Large intestine (tissue), 12 donors: ENCODE data around the gene DNMT3A. TPM values are rescaled to one million over a fixed set of nuclear protein-coding genes. Genes with fewer than 3 reads are reported as not detected.

Source experiments
- DNase-seq, 2 donors: peaks; one replicate each; pipeline versions ENCODE4 v3.0.0 to v3.0.0-alpha.2; 2013
- H3K27ac ChIP-seq: one replicate; pipeline ENCODE4 v1.5.1; 2013; ENCODE audit warnings: low read length
- H3K27me3 ChIP-seq: 2 replicates; pipeline ENCODE4 v1.6.1; 2013; ENCODE audit warnings: low read length; ENCODE audit not compliant: control insufficient read depth, insufficient read depth
- H3K36me3 ChIP-seq: 2 replicates; pipeline ENCODE4 v1.6.1; 2013; ENCODE audit warnings: low read length; ENCODE audit not compliant: control insufficient read depth, insufficient read depth
- H3K4me1 ChIP-seq: one replicate; pipeline ENCODE4 v1.6.1; 2013; ENCODE audit warnings: low read length; ENCODE audit not compliant: control insufficient read depth, insufficient read depth
- H3K4me3 ChIP-seq: one replicate; pipeline ENCODE4 v1.5.1; 2013; ENCODE audit warnings: low read length
- H3K9me3 ChIP-seq: one replicate; pipeline ENCODE4 v1.6.1; 2013; ENCODE audit warnings: mild to moderate bottlenecking, low read depth, low read length, moderate library complexity; ENCODE audit not compliant: control insufficient read depth
- WGBS: methylation state at CpG from one replicate; pipeline ENCODE4 v1.1.5; 2013; ENCODE audit warnings: low lambda C conversion rate; ENCODE audit not compliant: insufficient coverage; 5-methylcytosine and 5-hydroxymethylcytosine counted together
- long read RNA-seq, 11 donors: transcript quantifications; one replicate each; lab custom pipeline, GENCODE V29; 2026
- polyA plus RNA-seq: library from polyadenylated mRNA; unstranded; fragments of 120-200 nt; gene quantifications from one replicate; pipeline ENCODE4 v1.2.1, GENCODE V29; 2013

Gene DNMT3A
- polyA plus RNA-seq: 50.2 TPM
- long read RNA-seq, donor 1, partial matches to known transcripts: 0 of 2 reads
- long read RNA-seq, donor 1, other reads (novel, unspliced or antisense): 0 of 2 reads
- long read RNA-seq, donor 2, full-length matches to known transcripts: 2 of 2 reads
- long read RNA-seq, donor 2, partial matches to known transcripts: 0 of 2 reads
- long read RNA-seq, donor 2, other reads (novel, unspliced or antisense): 0 of 2 reads
- long read RNA-seq, donor 3: 0 reads
- long read RNA-seq, donor 4: 0 reads
- long read RNA-seq, donor 5, full-length matches to known transcripts: 2 of 2 reads
- long read RNA-seq, donor 5, partial matches to known transcripts: 0 of 2 reads
- long read RNA-seq, donor 5, other reads (novel, unspliced or antisense): 0 of 2 reads
- long read RNA-seq, donor 6, partial matches to known transcripts: 0 of 3 reads
- long read RNA-seq, donor 6, other reads (novel, unspliced or antisense): 0 of 3 reads
- long read RNA-seq, donor 7: 0 reads
- long read RNA-seq, donor 8: 0 reads
- long read RNA-seq, donor 9, partial matches to known transcripts: 0 of 1 reads
- long read RNA-seq, donor 9, other reads (novel, unspliced or antisense): 0 of 1 reads
- long read RNA-seq, donor 10, full-length matches to known transcripts: 4 of 4 reads
- long read RNA-seq, donor 10, partial matches to known transcripts: 0 of 4 reads
- long read RNA-seq, donor 10, other reads (novel, unspliced or antisense): 0 of 4 reads
- long read RNA-seq, donor 11, full-length matches to known transcripts: 1 of 11 reads
- long read RNA-seq, donor 11, partial matches to known transcripts: 10 of 11 reads
- long read RNA-seq, donor 11, other reads (novel, unspliced or antisense): 0 of 11 reads

DNA sequence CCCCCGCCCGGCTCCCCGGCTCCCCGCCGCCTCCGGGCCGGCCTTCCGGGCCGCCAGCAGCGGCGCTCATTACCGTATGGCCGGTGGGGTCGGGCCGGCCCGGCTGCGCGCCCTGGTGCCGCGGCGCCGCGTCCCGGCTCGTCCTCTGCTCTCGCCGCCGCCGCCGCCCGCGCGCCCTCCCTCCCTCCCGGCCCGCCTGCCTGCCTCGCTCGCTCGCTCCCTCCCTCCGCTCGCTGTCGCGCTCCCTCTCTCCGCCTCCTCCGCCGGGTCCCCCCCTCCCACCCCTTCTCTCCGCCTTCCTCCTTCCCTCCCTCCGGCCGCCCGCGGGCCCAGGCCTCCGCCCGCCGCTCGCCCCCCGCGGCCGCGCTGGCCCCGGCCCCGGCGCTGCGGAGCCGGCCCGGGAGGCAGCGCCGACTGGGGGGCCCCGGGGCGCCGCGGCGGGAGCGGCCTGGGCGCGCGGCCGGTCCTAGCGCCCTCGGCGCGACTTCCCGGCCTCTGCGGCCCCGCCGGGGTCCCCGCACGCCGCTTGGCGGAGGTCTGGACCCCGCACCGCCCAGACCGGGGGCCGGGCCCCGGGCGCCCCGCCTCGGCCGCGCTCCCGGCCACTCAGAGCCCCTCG, at the start of gene DNMT3A:
Gene DNMT3A (minus strand): TSS at position 173 of the 619 bp plus-strand sequence. CDS start 27,941 bp downstream, outside the sequence.
- no peaks in the 10 kb centered on the region for H3K27me3 ChIP-seq

DNA sequence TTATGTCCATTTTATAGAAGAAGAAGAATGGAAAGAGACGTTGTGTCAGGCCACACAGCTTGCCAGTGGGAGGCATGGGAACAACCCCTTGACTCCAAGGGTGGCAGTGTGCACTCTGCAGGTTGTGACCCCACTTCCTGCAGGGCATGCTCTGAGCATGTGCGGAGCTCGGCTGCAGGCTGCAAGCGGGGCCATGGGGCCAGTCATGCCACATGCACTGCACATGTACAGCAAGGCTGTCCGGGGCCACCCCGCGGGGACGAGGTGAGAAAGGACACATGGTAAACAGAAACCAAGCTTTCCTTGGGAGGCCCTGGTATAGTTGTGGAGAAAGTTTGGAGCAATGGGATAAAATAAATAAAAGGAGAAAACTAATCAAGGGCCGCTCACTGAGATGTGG, 47.4 kb upstream of the DNMT3A start:
- H3K9me3 ChIP-seq: no peaks in the 10 kb centered on the region
- DNase-seq: no peak
- peaks cover 2% of the 10 kb centered on the region for H3K36me3 ChIP-seq
- no peaks in the 10 kb centered on the region for H3K27me3 ChIP-seq
- no peaks in the 10 kb centered on the region for H3K4me1 ChIP-seq
- no peak overlapping the region for H3K4me3 ChIP-seq
- 92% methylated on average over 1 of the region's 9 CpGs for whole genome bisulfite sequencing
- H3K27ac ChIP-seq: no peak overlapping the region

More for the DNA sequence above, at the start of gene DNMT3A:
- peak; percentile 58 to 75 for DNase-seq
- Histone ChIP-seq H3K36me3 (peaks cover 8% of the 10 kb centered on the region), H3K4me1 (peaks cover 21% of the 10 kb centered on the region), H3K4me3 (peak within 1 kb of the TSS; percentile 61), H3K9me3 (no peaks in the 10 kb centered on the region), H3K27ac (peak within 1 kb of the TSS; percentile 66)
- WGBS: no CpG with 5 or more reads among the region's 100 CpGs

DNA sequence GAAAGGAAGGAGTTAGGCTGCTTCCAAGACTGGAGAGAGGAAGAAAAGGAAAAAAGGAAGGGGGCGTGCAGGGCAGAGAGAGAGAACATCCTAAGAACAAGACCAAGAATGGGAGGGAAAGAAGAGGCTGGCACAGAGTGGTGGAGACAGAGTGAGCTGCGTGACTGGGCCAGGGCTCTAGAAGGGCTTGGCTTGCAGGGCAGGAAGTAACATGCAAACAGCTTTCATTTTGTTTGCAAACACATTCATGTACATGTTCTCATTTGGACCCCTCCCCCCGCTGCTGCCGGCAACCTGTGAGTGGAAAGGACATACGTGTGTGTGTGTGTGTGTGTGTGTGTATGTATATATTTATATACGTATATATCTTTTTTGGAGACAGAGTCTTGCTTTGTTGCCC, 46.8 kb upstream of the DNMT3A start:
- 100% methylated on average over 3 of the region's 6 CpGs for WGBS
- H3K9me3 ChIP-seq: no peaks in the 10 kb centered on the region
- H3K27ac ChIP-seq: no peak overlapping the region
- H3K4me3 ChIP-seq: no peak overlapping the region
- no peaks in the 10 kb centered on the region for H3K27me3 ChIP-seq
- no peak for DNase-seq
- no peaks in the 10 kb centered on the region for H3K4me1 ChIP-seq
- peaks cover 2% of the 10 kb centered on the region for H3K36me3 ChIP-seq

DNA sequence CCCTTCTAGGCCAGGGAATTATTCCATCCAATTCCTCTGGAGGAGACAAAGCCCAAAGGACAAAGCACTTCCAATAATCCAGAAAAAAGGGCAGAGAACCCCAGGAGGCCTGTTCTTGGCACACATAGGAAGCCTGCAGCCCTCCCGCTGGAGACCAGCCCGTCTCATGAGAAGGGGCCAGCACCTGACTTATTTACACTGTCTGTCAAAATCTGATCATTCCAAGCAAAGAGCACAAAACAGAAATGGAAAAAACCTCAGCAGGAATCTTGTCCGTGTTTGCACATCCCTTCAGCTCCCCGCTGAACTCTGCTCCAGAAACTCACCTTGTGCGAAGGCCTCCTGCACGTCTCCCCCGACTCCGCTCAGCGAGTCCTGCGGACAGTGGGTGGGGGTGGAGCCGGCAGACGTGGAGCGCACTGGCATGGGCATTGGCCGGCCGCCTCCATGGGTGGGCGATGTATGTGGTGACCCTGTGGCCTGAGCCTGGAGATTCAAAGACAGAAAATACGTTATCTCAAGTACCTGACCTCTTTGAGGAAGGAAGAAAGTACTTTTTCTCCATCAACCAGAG, 46.2 kb upstream of the DNMT3A start:
- DNase-seq: no peak
- WGBS: no CpG with 5 or more reads among the region's 17 CpGs
- H3K4me1 ChIP-seq: no peaks in the 10 kb centered on the region
- H3K36me3 ChIP-seq: peaks cover 2% of the 10 kb centered on the region
- no peak overlapping the region for H3K27ac ChIP-seq
- no peak overlapping the region for H3K4me3 ChIP-seq
- H3K9me3 ChIP-seq: no peaks in the 10 kb centered on the region
- no peaks in the 10 kb centered on the region for H3K27me3 ChIP-seq

DNA sequence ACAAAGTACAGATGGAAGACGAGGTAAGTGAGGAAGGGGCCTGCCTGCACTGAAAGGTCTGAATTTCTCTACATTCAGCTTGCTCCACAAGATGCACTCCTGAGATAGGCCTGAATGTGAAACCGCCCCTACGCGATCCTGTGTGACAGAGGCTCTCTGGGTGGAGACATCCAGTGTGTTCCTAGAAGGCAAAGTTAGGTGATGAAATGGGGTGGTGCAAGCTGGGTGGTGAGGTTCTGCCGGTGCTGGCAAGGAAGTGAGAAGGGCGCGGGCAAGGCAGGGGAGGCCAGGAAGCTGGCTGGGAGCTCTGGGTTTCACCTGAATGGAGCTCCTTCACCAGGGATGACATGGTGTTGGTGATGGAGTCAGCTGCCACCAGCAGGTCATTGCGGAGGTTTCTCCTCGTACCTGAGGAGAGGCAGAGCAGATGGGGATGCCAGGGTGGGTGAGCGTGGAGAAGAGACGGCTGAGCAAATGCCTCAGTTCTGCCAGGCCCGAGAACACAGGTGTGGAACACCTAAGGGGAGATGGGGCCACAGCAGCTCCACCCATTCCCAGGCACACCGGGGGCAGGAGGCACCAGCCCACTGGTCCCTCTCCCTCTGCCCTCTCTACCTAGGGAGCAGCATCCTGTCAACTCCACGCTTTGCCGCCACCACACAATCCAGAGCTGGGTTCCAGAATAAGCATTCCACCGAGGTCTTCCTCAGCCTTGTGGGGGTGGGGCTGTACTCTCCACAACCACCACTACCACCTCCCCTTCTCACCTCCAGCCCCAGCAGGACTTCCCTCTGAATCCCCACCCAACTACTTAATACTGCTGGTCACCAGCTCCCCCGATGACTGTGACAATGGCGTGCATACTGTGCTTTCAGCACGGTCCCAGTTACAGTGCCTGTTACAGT, 45.5 kb upstream of the DNMT3A start:
- no peak for DNase-seq
- Histone ChIP-seq H3K9me3 (no peaks in the 10 kb centered on the region), H3K27ac (no peak overlapping the region), H3K27me3 (no peaks in the 10 kb centered on the region), H3K36me3 (peaks cover 2% of the 10 kb centered on the region), H3K4me1 (no peaks in the 10 kb centered on the region), H3K4me3 (no peak overlapping the region)
- 91% methylated on average over 4 of the region's 19 CpGs for WGBS

DNA sequence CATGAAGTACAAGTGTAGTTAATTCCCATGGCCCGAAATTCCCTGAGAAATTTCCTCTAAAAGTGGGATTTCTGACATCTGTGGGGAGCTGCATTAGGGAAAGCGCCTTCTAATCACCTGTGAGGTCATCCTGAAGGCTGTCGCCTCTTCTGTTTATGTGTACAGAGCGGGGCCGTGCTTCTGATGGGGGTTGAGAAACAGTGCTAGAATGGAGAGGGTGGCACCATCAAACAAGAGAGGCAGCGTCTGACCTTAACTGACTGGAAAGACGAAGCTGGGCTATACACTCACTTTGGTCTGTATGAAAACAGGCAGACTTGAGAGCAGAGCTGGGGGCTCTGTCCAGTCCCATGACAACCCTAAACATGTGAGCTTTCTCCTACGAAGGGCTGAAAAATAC, 44.2 kb upstream of the DNMT3A start:
- DNase-seq: no peak
- Histone ChIP-seq H3K27me3 (no peaks in the 10 kb centered on the region), H3K9me3 (no peaks in the 10 kb centered on the region), H3K27ac (no peak overlapping the region), H3K36me3 (peaks cover 2% of the 10 kb centered on the region), H3K4me1 (peaks cover under 1% of the 10 kb centered on the region), H3K4me3 (no peak overlapping the region)
- WGBS: no CpG with 5 or more reads among the region's 8 CpGs

DNA sequence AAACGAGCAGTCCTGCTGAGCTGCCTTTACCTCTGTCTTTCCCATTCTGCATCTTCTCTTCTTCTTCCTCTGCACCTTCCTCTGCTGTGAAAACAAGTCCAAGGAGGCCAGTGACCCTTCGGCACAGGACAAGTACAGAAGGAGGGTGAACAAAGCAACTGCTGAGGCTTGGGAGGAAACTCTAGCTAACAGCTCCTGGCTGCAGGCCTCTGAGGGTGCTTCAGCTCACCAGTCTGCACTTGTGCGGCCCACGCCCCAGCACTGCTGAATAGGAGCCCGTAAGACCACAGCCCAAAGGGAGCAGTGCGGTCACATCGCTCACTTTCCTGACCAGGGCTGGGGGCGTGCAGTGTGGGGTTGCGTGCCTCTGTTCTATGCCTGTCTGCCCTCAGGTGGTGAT, 42.1 kb upstream of the DNMT3A start:
- DNase-seq: no peak
- Histone ChIP-seq H3K9me3 (no peaks in the 10 kb centered on the region), H3K27ac (no peak overlapping the region), H3K36me3 (peaks cover 2% of the 10 kb centered on the region), H3K4me1 (peaks cover 4% of the 10 kb centered on the region), H3K4me3 (no peak overlapping the region), H3K27me3 (no peaks in the 10 kb centered on the region)
- WGBS: no CpG with 5 or more reads among the region's 9 CpGs

DNA sequence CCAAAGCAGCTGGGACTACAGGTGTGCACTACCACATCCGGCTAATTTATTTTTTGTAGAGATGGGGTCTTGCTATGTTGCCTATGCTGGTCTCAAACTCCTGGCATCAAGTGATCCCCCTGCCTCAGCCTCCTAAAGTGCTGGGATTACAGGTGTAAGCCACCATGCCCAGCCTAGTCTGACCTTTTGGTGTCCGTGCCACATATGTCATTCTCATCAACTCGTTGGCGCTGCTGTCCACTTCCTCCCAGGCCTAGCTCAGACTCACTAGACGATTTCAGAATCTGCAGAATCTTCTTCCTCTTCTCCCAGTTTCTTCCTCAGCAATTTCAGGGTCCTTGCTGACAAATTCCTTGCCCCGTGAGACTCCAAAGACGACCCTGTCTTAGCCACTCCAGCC, 39.8 kb upstream of the DNMT3A start:
- Histone ChIP-seq H3K27me3 (no peaks in the 10 kb centered on the region), H3K4me3 (no peak overlapping the region), H3K9me3 (no peaks in the 10 kb centered on the region), H3K36me3 (no peaks in the 10 kb centered on the region), H3K4me1 (peaks cover 13% of the 10 kb centered on the region), H3K27ac (no peak overlapping the region)
- no peak for DNase-seq
- WGBS: 84% methylated on average over 3 of the region's 7 CpGs

DNA sequence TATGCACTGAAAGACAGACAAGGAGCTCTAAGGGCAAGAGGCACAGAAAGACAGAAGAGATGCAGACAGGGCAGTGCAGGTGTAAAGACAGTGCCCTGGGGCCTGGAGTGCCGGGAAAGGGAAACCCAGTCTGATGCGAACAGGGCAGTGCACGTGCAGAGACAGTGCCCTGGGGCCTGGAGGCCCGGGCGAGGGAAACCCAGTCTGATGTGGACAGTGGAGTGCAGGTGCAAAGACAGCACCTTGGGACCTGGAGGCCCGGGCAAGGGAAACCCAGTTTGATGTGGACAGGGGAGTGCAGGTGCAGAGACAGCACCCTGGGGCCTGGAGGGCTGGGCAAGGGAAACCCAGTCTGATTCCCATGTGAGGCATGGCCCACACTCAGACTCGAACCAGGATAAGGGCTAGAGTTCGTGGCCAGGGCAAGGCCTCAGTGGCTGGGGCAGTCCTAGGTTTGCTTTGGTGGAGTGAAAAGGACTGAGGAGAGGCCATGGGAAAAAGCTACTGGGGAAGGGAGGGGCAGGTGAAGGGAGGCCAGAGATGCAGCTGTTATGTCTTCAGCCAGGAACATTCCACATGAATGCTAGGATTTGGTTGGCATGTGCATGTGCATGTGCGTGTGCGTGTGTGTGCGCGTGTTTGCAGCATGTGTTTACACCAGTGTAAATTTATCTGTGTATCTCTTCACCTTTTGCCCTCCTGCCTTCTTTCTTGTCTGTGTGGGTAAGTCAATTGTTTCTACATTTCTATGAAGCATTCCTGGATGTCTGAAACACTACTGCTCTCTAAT, 39.1 kb upstream of the DNMT3A start:
- no peak overlapping the region for H3K4me3 ChIP-seq
- H3K36me3 ChIP-seq: no peaks in the 10 kb centered on the region
- H3K4me1 ChIP-seq: peaks cover 20% of the 10 kb centered on the region
- DNase-seq: no peak
- WGBS: 100% methylated on average over 4 of the region's 12 CpGs
- no peak overlapping the region for H3K27ac ChIP-seq
- no peaks in the 10 kb centered on the region for H3K9me3 ChIP-seq
- no peaks in the 10 kb centered on the region for H3K27me3 ChIP-seq
